ENCODE measurements around the gene PTPN3. TPM values are rescaled to one million over a fixed set of nuclear protein-coding genes. Genes with fewer than 3 reads are reported as not detected.

Gene PTPN3
- total and polyA plus RNA-seq, 12 donors, result 3.1 to 70.7 (median 49.6) TPM

DNA sequence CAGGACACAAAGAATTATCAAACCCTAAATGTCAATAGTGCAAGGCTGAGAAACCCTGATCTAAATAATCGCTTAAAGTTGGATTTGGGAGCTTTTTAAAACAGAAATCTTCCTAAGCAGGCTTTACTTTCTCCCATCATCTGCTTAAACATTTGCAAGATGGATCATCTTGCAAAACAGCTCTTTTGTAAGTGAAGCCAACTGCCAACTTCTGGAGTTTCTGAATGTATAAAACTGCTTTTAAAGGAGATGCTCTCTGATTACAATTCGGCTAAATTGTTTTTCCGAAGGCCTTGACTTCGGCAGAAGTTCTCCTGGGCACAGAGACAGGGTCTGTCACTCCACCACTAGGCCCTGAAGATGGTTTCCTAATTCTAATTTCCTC, 1.3 kb downstream of the PTPN3 start:
- Histone ChIP-seq H3K9me3 (no peaks in the 10 kb centered on the region), H3K27ac (no peak overlapping the region), H3K4me1 (peaks cover 0 to 22% (median 10%) of the 10 kb centered on the region in 9 donors), H3K27me3 (peaks cover 0 to 79% (median 33%) of the 10 kb centered on the region in 7 donors), H3K36me3 (no peaks in the 10 kb centered on the region), H3K4me3 (peak overlapping the region in 2 of 10 donors; percentile 58 to 61)
- no peak for ATAC-seq
- TF ChIP-seq, protein P1, sequence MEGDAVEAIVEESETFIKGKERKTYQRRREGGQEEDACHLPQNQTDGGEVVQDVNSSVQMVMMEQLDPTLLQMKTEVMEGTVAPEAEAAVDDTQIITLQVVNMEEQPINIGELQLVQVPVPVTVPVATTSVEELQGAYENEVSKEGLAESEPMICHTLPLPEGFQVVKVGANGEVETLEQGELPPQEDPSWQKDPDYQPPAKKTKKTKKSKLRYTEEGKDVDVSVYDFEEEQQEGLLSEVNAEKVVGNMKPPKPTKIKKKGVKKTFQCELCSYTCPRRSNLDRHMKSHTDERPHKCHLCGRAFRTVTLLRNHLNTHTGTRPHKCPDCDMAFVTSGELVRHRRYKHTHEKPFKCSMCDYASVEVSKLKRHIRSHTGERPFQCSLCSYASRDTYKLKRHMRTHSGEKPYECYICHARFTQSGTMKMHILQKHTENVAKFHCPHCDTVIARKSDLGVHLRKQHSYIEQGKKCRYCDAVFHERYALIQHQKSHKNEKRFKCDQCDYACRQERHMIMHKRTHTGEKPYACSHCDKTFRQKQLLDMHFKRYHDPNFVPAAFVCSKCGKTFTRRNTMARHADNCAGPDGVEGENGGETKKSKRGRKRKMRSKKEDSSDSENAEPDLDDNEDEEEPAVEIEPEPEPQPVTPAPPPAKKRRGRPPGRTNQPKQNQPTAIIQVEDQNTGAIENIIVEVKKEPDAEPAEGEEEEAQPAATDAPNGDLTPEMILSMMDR (IDR thresholded peaks at IDR 0.05), result no peak
- intact Hi-C loops (cut with DNase I), result no loop called here
- no peak for DNase-seq
- 88 to 91% methylated on average over 4 of the region's 4 CpGs for WGBS, 2 donors

DNA sequence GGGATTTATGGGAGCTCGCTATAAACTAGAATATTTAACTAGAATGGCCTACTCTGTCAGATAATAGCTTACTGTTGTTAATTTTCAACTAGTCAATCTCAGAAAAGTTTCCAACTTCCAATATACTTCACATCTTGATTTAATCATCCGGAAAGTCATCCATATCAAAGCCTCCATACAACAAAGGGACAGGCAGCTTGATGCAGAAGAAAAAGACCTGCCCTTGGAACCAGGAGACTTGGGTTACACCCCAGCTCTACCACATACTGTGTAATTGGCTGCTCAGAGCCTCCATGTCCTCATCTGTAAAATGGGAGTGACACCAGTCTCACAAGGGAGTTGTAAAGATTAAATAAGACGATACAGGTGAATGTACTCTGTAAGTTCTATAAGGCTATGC, 1.9 kb downstream of the PTPN3 start:
- WGBS, 2 donors, result 95 to 96% methylated on average over 3 of the region's 3 CpGs
- no peaks in the 10 kb centered on the region for H3K9me3 ChIP-seq
- no peak overlapping the region for H3K4me3 ChIP-seq
- TF ChIP-seq, protein P1 (IDR thresholded peaks at IDR 0.05), result no peak
- H3K27me3 ChIP-seq, result peaks cover 0 to 73% (median 36%) of the 10 kb centered on the region in 7 donors
- H3K4me1 ChIP-seq, result peaks cover 0 to 22% (median 10%) of the 10 kb centered on the region in 9 donors
- ATAC-seq, result no peak
- DNase-seq, result no peak
- H3K36me3 ChIP-seq, result no peaks in the 10 kb centered on the region
- no peak overlapping the region for H3K27ac ChIP-seq
- intact Hi-C loops (cut with DNase I), result no loop called here

DNA sequence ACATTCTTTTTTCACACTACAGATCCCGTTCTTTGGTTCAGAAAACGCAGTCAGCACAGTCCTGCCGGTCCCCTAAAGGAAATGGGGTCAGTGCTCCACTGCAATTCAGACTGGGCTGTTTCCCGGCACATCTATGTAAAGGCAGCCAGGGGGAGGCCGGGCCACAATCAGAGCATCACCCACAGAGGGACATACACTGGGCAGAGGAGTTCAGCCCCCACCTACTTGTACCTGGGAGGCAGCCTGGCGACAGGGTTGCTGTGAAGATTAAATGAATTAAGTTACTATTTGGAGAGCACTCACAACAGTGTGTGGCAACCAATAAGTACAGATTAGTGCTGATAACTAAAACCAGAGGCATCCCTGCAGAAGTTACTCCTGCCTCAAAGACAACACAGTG, 4.5 kb downstream of the PTPN3 start:
- Histone ChIP-seq H3K36me3 (no peaks in the 10 kb centered on the region), H3K4me3 (no peak overlapping the region), H3K9me3 (no peaks in the 10 kb centered on the region), H3K27ac (no peak overlapping the region), H3K4me1 (peaks cover 0 to 18% (median 4%) of the 10 kb centered on the region in 9 donors), H3K27me3 (peaks cover 0 to 47% (median 21%) of the 10 kb centered on the region in 7 donors)
- intact Hi-C loops (cut with DNase I), result no loop called here
- 62 to 69% methylated on average over 6 of the region's 6 CpGs for WGBS, 2 donors
- TF ChIP-seq, protein P1 (IDR thresholded peaks at IDR 0.05), result no peak
- ATAC-seq (no peak), DNase-seq (no peak)

DNA sequence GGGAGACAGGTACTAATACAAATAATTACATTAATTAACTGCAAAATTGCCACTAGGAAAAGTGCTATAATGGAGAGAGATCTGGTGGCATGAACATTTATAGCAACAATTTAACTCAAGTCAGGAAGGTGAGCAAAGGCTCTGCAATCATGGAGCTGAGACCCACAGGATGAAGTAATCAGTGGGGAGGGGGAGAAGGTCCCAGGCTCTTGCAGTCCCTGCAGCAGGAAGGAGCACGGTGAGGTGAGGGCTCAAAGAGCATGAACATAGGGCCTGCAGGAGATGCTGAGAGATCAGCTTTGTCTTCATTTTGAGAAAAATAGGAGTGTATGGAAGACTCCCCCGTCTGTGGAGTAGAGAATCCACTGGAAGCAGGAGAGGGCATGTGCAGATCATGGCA, 6.5 kb downstream of the PTPN3 start:
- TF ChIP-seq, protein P1 (IDR thresholded peaks at IDR 0.05), result no peak
- H3K36me3 ChIP-seq, result no peaks in the 10 kb centered on the region
- no peak for DNase-seq
- intact Hi-C loops (cut with DNase I), result no loop called here
- H3K27me3 ChIP-seq, result peaks cover 0 to 39% (median 8%) of the 10 kb centered on the region in 7 donors
- peaks cover 0 to 13% (median 0%) of the 10 kb centered on the region in 9 donors for H3K4me1 ChIP-seq
- H3K4me3 ChIP-seq, result no peak overlapping the region
- ATAC-seq, result no peak
- no peak overlapping the region for H3K27ac ChIP-seq
- H3K9me3 ChIP-seq, result no peaks in the 10 kb centered on the region
- WGBS, 2 donors, result 68 to 74% methylated on average over 2 of the region's 2 CpGs

Data from heart right ventricle (tissue), 16 donors.